Stimulated activated CD4-positive, alpha-beta T cell treated with anti-CD3 and anti-CD28 coated beads, Interleukin-1b, Interleukin-23, amount 100 ng/mL, for 24 hours (primary cell): ENCODE measurements around the gene RAPGEF4.

Source experiments
- DNase-seq, 4 experiments: peaks; one replicate each; pipeline ENCODE4 v3.0.0-alpha.2; 2020; ENCODE audit warnings: low read depth in 4 of 4, low spot score in 1 of 4

Gene RAPGEF4

GRCh38 chr2:172964511-172965139, 229.0 kb downstream of the RAPGEF4 start:
- no peak for DNase-seq

GRCh38 chr2:172965433-172966212, 230.0 kb downstream of the RAPGEF4 start:
- no peak for DNase-seq

GRCh38 chr2:172967036-172967982, 231.7 kb downstream of the RAPGEF4 start:
- no peak for DNase-seq

GRCh38 chr2:172968061-172968469, 232.4 kb downstream of the RAPGEF4 start:
- DNase-seq = no peak

GRCh38 chr2:172969166-172969565, 233.5 kb downstream of the RAPGEF4 start:
- no peak for DNase-seq

GRCh38 chr2:172969609-172970008, 234.0 kb downstream of the RAPGEF4 start:
- DNase-seq = no peak

GRCh38 chr2:172970660-172971059, 235.0 kb downstream of the RAPGEF4 start:
- peak in 1 of 4 experiments; percentile 19 for DNase-seq

- peak in 3 of 4 experiments; percentile 15 to 18 (median 16) for DNase-seq
Observed at GRCh38 chr2:172972005-172972619, 236.5 kb downstream of the RAPGEF4 start.

- DNase-seq = no peak
Observed at GRCh38 chr2:172974762-172975161, 239.1 kb downstream of the RAPGEF4 start.

- no peak for DNase-seq
Observed at GRCh38 chr2:172976116-172976515, 240.5 kb downstream of the RAPGEF4 start.

- DNase-seq = no peak
Observed at GRCh38 chr2:172976816-172977215, 241.2 kb downstream of the RAPGEF4 start.

GRCh38 chr2:172977270-172978062, 241.8 kb downstream of the RAPGEF4 start:
- no peak for DNase-seq

- DNase-seq = no peak
Observed at GRCh38 chr2:172978063-172978383, 242.4 kb downstream of the RAPGEF4 start.

- no peak for DNase-seq
Observed at GRCh38 chr2:172985139-172985892, 249.7 kb downstream of the RAPGEF4 start.

GRCh38 chr2:172986040-172986439, 250.4 kb downstream of the RAPGEF4 start:
- no peak for DNase-seq

GRCh38 chr2:172988728-172989127, 253.1 kb downstream of the RAPGEF4 start:
- no peak for DNase-seq

GRCh38 chr2:172991031-172991430, 255.4 kb downstream of the RAPGEF4 start:
- no peak for DNase-seq

- no peak for DNase-seq
Observed at GRCh38 chr2:172993139-172993538, 257.5 kb downstream of the RAPGEF4 start.

GRCh38 chr2:172993931-172994717, 258.5 kb downstream of the RAPGEF4 start:
- DNase-seq = no peak
